ENCODE measurements around the gene ZNF133. TPM values are rescaled to one million over a fixed set of nuclear protein-coding genes. Genes with fewer than 3 reads are reported as not detected.
"Not testable (repeated sequence)": the region's sequence is repeated elsewhere in the genome, so short reads cannot be mapped to it uniquely, and the experiment has no call there.

The ZNF133 gene
- total RNA-seq (1 to 10 TPM; 4.0 to 9.8 (median 6.3) TPM), polyA plus RNA-seq (1 to 10 TPM; 5.9 to 6.7 TPM)
- long read RNA-seq, donor 1, partial matches to known transcripts = 1 of 16 reads
- long read RNA-seq, donor 1, other reads (novel, unspliced or antisense) = 13 of 16 reads
- long read RNA-seq, donor 2, partial matches to known transcripts = 0 of 17 reads
- long read RNA-seq, donor 2, other reads (novel, unspliced or antisense) = 14 of 17 reads
- long read RNA-seq, donor 3, partial matches to known transcripts = 0 of 5 reads
- long read RNA-seq, donor 3, other reads (novel, unspliced or antisense) = 4 of 5 reads

- peaks cover 0 to 20% (median 12%) of the 10 kb centered on the region in 12 donors for H3K9me3 ChIP-seq
- peak within 1 kb of the TSS; percentile 80 to 100 (median 95) for H3K27ac ChIP-seq
- ATAC-seq = peak; percentile 99
- intact Hi-C loops (cut with DNase I) = loop anchor here in 9 of 10 donors (2.0 to 10.0 kb wide), 9 partner anchors 151 to 507 kb away; partner anchors contain the start of genes KAT14 (in 7 of the 9), PET117 (in 7 of the 9), DZANK1 (in 3 of the 9) and POLR3F (in 3 of the 9)
- 0 to 1% (median 0%) methylated on average over 42 to 63 of the region's 63 CpGs for WGBS, 4 donors
- H3K4me3 ChIP-seq = peak within 1 kb of the TSS; percentile 62 to 99 (median 78)
- H3K4me1 ChIP-seq = peaks cover 0 to 21% (median 12%) of the 10 kb centered on the region in 12 donors
- H3K36me3 ChIP-seq = peaks cover 0 to 16% (median 6%) of the 10 kb centered on the region in 9 donors
- DNase-seq = peak; percentile 96 to 97 (median 97)
- peak in 1 of 2 donors; percentile 75 for TF ChIP-seq POLR2A (IDR thresholded peaks at IDR 0.05)
- peak in 3 of 12 donors; percentile 15 to 24 (median 23) for TF ChIP-seq CTCF (IDR thresholded peaks at IDR 0.05)
- H3K27me3 ChIP-seq = peaks cover 0 to 9% (median 0%) of the 10 kb centered on the region in 9 donors
Measured at GRCh38 chr20:18287915-18288748, at the start of gene ZNF133. TSS of gene ZNF133 (plus strand) at chr20:18288527. CDS start at chr20:18305687, 17,160 bp downstream.

GRCh38 chr20:18240997-18241396 is 47.3 kb upstream of the ZNF133 start:
- DNase-seq (no peak), ATAC-seq (no peak)
- TF ChIP-seq CTCF (IDR thresholded peaks at IDR 0.05) = no peak
- no peak for TF ChIP-seq POLR2A (IDR thresholded peaks at IDR 0.05)
- H3K27ac ChIP-seq = no peak overlapping the region
- H3K27me3 ChIP-seq = peaks cover 0 to 9% (median 0%) of the 10 kb centered on the region in 9 donors
- 63 to 82% (median 79%) methylated on average over 1 of the region's 1 CpG for WGBS, 4 donors
- intact Hi-C loops (cut with DNase I) = no loop called here
- H3K9me3 ChIP-seq = peaks cover 0 to 3% (median 0%) of the 10 kb centered on the region in 12 donors
- H3K36me3 ChIP-seq = no peaks in the 10 kb centered on the region
- H3K4me3 ChIP-seq = no peak overlapping the region
- no peaks in the 10 kb centered on the region for H3K4me1 ChIP-seq

- ATAC-seq = no peak
- WGBS, 4 donors = 45 to 61% (median 54%) methylated on average over 1 of the region's 1 CpG
Measured at GRCh38 chr20:18243802-18244201, 44.5 kb upstream of the ZNF133 start.

GRCh38 chr20:18248545-18248944 is 39.8 kb upstream of the ZNF133 start:
- 74 to 90% (median 76%) methylated on average over 3 to 4 of the region's 4 CpGs for WGBS, 4 donors
- intact Hi-C loops (cut with DNase I); H3K27ac ChIP-seq; H3K36me3 ChIP-seq; H3K9me3 ChIP-seq; ATAC-seq; H3K4me1 ChIP-seq; DNase-seq; H3K4me3 ChIP-seq; H3K27me3 ChIP-seq: not testable (repeated sequence)

More at GRCh38 chr20:18243802-18244201, 44.5 kb upstream of the ZNF133 start:
- TF ChIP-seq POLR2A (IDR thresholded peaks at IDR 0.05) (no peak), CTCF (IDR thresholded peaks at IDR 0.05) (no peak)
- Histone ChIP-seq H3K9me3 (peaks cover 0 to 3% (median 0%) of the 10 kb centered on the region in 12 donors), H3K36me3 (no peaks in the 10 kb centered on the region), H3K27ac (no peak overlapping the region), H3K4me1 (no peaks in the 10 kb centered on the region), H3K4me3 (no peak overlapping the region), H3K27me3 (peaks cover 0 to 4% (median 0%) of the 10 kb centered on the region in 9 donors)
- DNase-seq = no peak
- intact Hi-C loops (cut with DNase I) = no loop called here

Measured in heart left ventricle (tissue), 16 donors.